Body of pancreas (tissue), 4 donors: ENCODE data around the gene CRB3. TPM values are rescaled to one million over a fixed set of nuclear protein-coding genes. Genes with fewer than 3 reads are reported as not detected.

Experiments
- ATAC-seq: fragments of 150-250 bp; one replicate; pipeline ENCODE4 v1.9.1; 2016
- DNase-seq, 4 donors: peaks; one replicate each; pipeline ENCODE4 v3.0.0-alpha.2; 2019
- H3K27ac ChIP-seq, 4 donors: fragments of 200-600 bp; sonication (generic); 1 replicate in 3 of 4; 2 replicates in 1 of 4; pipeline versions ENCODE4 v1.5.1 to v1.6.1; 2016 to 2019; ENCODE audit warnings: mild to moderate bottlenecking in 1 of 4, mixed read lengths in 1 of 4, moderate library complexity in 1 of 4
- H3K27me3 ChIP-seq, 2 donors: fragments of 200-600 bp; sonication (generic); one replicate each; pipeline ENCODE4 v1.6.0; 2016; ENCODE audit warnings: mild to moderate bottlenecking in 1 of 2
- H3K36me3 ChIP-seq, 2 donors: fragments of 200-600 bp; sonication (generic); replicated peaks in 1 of 2; 2 replicates each; pipeline ENCODE4 v1.5.1; 2016; ENCODE audit warnings: low read depth in 2 of 2; ENCODE audit not compliant: insufficient read depth in 1 of 2
- H3K4me1 ChIP-seq: fragments of 200-600 bp; sonication (generic); one replicate; pipeline ENCODE4 v1.6.0; 2016
- H3K4me3 ChIP-seq, 2 donors: fragments of 200-600 bp; sonication (generic); 1 replicate in 1 of 2; 2 replicates in 1 of 2; pipeline ENCODE4 v1.5.1; 2016 to 2019
- H3K9me3 ChIP-seq, 3 donors: fragments of 200-600 bp; sonication (generic); 1 replicate in 2 of 3; 2 replicates in 1 of 3; pipeline ENCODE4 v1.5.1; 2016
- CTCF ChIP-seq, 7 experiments: fragments of 450-650 bp in 4 of 7; fragments of 200-600 bp in 3 of 7; sonication (generic) in 3 of 7; IDR thresholded peaks; one replicate each; pipeline ENCODE4 v1.5.1; 2016 to 2019; ENCODE audit warnings: antibody characterized with exemption in 7 of 7
- POLR2A ChIP-seq, 3 donors: fragments of 450-650 bp; IDR thresholded peaks; one replicate each; pipeline ENCODE4 v1.6.1; 2016; ENCODE audit warnings: antibody characterized with exemption in 3 of 3, mild to moderate bottlenecking in 2 of 3
- WGBS, 2 donors: methylation state at CpG; one replicate each; pipeline ENCODE4 v1.1.5; 2017; 5-methylcytosine and 5-hydroxymethylcytosine counted together
- intact Hi-C: fragments of 100-400 bp; cut with DNase I; formaldehyde crosslinking; loops from one replicate; pipeline ENCODE4 v1.15.1; 2023
- total RNA-seq, 2 donors: library from RNA; depleted of rRNA; stranded (reverse); fragments of >200 nt; gene quantifications; one replicate each; pipeline ENCODE4 v1.1.0, GENCODE V29; 2016

CRB3 gene
- total RNA-seq, 2 donors from 2014 or later, result 35.8 to 37.6 TPM

- 28 to 37% methylated on average over 15 to 19 of the region's 20 CpGs for WGBS, 2 donors
- Histone ChIP-seq H3K4me1 (peaks cover 22% of the 10 kb centered on the region), H3K9me3 (no peaks in the 10 kb centered on the region), H3K36me3 (no peaks in the 10 kb centered on the region), H3K27me3 (no peaks in the 10 kb centered on the region), H3K27ac (peak overlapping the region; percentile 59 to 90 (median 84)), H3K4me3 (no peak overlapping the region)
- ATAC-seq (peak; percentile 93), DNase-seq (peak; percentile 84 to 95 (median 90))
- intact Hi-C loops, result no loop called here
- TF ChIP-seq POLR2A (IDR thresholded peaks at IDR 0.05) (no peak), CTCF (IDR thresholded peaks at IDR 0.05) (no peak)
These were observed 45.3 kb downstream of the CRB3 start for GRCh38 chr19:6509118-6509971.

DNA sequence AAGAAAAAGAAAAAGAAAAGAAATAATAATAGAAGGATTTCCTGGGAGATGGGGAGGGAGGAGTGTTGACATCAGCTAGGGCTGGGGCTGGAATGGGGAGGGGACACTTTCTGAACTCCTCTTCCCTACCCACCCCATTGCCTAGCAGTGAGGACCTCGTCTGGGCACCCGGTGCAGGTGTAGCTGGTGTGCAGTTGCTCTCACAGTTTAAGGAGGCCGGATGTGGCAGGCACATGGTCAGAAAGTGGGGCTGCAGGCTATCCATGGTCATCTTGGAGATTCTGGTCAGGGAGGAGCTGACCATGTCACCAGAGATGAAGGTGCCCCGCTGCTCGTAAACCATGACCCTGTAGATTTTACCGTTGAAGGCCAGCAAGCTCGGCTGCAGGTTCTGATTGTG lies 46.5 kb downstream of the CRB3 start:
- H3K36me3 ChIP-seq, result no peaks in the 10 kb centered on the region
- H3K4me3 ChIP-seq, result no peak overlapping the region
- TF ChIP-seq CTCF (IDR thresholded peaks at IDR 0.05), result no peak
- DNase-seq (no peak), ATAC-seq (no peak)
- 67 to 77% methylated on average over 6 to 7 of the region's 7 CpGs for WGBS, 2 donors
- H3K27me3 ChIP-seq, result no peaks in the 10 kb centered on the region
- H3K27ac ChIP-seq, result peak overlapping the region in 1 of 4 donors; percentile 87
- no peaks in the 10 kb centered on the region for H3K9me3 ChIP-seq
- peaks cover 22% of the 10 kb centered on the region for H3K4me1 ChIP-seq
- intact Hi-C loops, result loop anchor here (10.0 kb wide), 1 partner anchor 234 kb away; no protein-coding TSS in a partner anchor

DNA sequence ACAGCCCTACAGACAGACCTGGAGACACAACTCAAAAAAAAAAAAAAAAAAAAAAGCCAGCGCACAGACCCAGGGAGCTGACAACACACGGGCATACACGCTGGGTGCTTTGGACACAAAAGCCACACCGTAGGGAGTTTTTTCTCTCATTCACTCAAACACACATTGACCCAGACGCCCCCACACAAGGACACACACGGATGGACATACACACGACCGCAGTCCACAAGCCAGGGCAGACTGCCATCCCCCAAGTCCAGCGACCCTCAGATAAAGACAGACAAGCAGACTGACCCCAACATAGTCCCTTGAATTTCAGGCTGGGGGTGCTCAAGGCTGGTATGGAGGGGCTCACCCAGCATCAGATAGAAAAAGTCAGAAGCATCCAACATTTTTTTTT lies 50.0 kb downstream of the CRB3 start:
- 77 to 79% methylated on average over 9 of the region's 9 CpGs for WGBS, 2 donors
- Histone ChIP-seq H3K4me3 (no peak overlapping the region), H3K27ac (no peak overlapping the region), H3K9me3 (no peaks in the 10 kb centered on the region), H3K36me3 (no peaks in the 10 kb centered on the region), H3K27me3 (no peaks in the 10 kb centered on the region), H3K4me1 (peaks cover 16% of the 10 kb centered on the region)
- DNase-seq, result no peak
- intact Hi-C loops, result loop anchor here (10.0 kb wide), 1 partner anchor 231 kb away; no protein-coding TSS in a partner anchor
- no peak for ATAC-seq
- TF ChIP-seq CTCF (IDR thresholded peaks at IDR 0.05) (no peak), POLR2A (IDR thresholded peaks at IDR 0.05) (no peak)

GRCh38 chr19:6514926-6515544 lies 51.0 kb downstream of the CRB3 start:
- Histone ChIP-seq H3K4me3 (no peak overlapping the region), H3K36me3 (no peaks in the 10 kb centered on the region), H3K27me3 (no peaks in the 10 kb centered on the region), H3K9me3 (no peaks in the 10 kb centered on the region), H3K4me1 (peaks cover 10% of the 10 kb centered on the region), H3K27ac (no peak overlapping the region)
- intact Hi-C loops, result loop anchor here (10.0 kb wide), 1 partner anchor 230 kb away; no protein-coding TSS in a partner anchor
- WGBS, 2 donors, result 79 to 87% methylated on average over 9 to 15 of the region's 15 CpGs
- TF ChIP-seq POLR2A (IDR thresholded peaks at IDR 0.05), result no peak
- no peak for TF ChIP-seq CTCF (IDR thresholded peaks at IDR 0.05)
- ATAC-seq (no peak), DNase-seq (no peak)
